ENCODE data around the gene FHIT.

FHIT gene

DNA sequence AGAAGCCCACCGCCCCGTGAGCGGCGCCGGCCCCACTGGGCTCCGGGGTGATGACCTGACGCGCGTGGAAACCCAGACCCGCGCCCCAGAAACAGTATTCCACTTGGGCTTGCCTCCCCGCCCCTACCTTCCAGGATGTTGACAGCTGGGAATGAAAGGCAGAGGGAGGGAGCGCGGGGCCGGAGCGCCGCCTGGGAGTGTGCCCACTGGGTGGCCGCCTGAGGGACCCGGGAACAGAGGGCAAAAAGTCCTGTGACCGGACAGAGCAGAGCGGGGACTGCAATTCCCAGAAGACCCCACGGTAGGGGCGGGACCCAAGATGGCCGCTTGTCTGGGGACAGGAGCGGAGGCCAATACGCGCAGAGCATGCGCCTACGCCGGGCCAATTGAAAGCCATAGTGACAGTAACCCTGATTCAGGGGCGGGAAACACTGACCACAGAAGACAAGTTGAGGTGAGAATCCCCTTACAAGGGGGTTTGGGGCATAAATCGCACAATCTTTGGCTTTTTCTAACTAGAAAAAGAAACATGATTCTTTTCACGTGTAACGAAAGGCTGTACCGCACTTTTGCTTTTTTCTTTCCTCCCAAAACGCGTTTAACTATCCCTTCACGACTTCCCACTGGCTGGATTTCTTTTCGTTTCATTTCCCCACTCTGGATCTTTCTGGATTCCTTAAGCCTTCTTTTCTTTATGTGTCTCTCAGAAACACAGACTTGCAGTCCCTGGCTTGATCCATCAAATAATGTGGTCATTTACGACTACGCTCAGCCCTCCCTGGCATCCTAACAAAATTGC lies at the start of gene FHIT:
FHIT (minus strand) TSS at position 279 of the 799 bp plus-strand sequence.
- peak; percentile 83 to 89 for DNase-seq

DNA sequence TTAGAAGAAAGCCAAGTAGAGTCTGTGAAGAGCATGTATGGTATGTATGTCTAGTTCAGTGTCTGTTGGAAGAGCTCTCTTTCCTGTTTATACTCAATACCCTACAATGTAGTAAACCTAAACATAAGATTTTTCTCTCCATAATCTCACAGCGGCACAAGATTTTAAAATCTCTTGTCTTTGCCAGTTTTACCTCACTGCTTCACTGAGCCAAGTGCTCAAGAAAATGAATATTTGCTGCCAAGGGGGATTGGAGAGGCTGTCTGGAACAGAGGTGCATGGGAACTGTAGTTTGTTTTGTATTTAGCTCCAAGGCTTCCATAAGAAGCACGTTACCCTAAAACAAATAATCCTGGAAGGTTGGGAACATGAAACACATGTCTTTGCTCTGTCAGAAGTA lies 49.5 kb upstream of the FHIT start:
- no peak for DNase-seq

DNA sequence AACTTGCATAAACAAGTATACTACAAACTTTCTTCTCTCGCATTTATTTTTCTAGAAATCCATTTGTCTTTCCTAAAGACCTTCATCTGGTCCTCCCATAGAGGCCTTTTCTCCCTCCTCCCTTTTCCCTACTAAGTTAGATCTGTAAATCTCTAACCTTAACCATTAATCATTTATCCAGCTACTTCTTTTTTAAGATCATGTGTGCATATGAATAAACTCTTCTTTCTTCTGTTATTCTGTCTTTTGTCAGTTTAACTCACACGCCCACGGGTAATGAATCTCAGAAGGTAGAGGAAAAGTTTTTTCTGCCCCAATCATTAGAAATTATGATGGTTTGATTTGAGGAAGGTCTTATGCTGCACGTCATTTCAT lies 48.7 kb upstream of the FHIT start:
- DNase-seq, result no peak

DNA sequence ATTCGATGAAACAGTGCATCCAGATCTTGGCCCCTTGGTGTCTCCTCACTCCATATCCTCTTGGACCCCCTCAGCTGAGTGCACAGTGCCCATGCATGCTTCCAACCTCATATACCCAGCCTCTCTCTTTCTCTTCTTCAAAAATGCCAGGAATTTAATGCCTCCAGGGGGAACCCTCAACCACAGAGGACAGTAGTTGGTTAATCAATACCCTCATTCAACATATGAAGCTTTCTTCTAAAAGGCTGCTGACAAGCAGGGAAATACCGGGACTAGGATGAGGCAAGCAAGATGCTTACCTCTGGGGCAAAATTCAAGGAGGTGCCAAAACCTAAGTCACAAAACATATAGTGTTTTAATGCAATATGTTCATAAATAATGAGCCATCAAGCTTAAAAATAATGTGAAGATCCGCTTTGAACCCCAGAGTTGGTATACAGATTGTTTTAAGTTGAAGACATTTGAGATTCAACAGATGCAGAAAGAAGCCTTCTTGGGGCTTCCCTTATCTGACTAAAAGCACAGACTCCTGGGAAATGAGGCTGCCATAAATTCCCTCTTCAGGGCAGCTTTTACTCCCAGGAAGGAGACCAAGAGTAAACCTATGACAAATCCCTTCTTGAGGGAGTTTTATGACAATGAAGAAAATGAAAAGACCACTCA lies 48.2 kb upstream of the FHIT start:
- no peak for DNase-seq

DNA sequence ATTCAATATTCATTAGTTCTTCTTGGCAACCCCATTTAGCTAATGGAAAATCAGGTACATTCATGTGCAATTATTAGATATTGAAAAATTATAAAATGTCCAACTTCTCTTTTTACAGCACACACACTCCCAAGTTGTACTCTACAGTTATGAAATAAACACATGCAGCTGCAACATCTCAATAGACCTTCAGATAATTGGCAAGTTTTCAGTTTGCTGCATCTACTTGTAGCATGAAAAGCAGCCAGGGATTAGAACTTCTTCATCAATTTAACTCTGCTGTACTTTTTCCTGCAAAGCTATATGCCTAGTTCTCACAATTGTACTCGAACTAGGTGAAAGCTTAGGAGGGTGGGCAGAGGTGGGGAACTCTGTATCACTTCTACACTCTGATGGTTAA lies 46.6 kb upstream of the FHIT start:
- DNase-seq, result no peak

DNA sequence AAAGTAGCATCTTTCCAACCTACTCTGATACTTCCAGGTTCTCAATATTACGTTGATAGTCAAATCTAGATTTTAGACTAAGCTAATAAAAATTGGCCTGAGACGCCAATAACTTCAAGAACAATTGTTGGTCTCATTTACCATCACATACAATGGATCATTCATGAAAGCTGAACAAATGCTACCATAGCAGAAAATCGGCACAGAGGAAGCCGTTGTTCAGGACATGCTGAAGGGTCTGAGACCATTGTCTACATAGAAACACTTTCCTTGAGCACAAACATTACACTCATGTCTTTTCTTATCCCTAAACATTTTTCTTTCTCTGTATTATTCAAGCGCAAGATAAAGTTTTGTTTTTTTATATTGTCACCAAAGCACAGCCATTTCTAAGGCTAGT lies 37.2 kb upstream of the FHIT start:
- no peak for DNase-seq

DNA sequence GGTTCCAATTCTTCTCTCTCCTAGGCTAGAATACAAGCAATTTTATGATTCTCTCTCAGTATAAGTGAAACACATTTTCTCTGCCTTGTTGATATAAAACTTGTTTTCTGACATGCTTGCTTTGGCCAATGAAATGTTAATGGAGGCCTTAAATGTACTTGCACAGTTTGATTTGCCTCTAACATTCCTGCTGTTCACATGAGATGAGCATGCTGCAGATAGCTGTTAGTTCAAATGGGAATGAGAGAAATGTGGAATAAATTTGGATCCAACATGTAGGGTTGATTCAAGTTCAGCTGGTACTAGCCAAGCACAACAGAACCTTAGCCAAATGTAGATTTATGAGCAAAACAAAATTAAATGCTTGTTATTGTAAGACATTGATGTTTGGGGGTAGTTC lies 32.6 kb upstream of the FHIT start:
- DNase-seq, result no peak

DNA sequence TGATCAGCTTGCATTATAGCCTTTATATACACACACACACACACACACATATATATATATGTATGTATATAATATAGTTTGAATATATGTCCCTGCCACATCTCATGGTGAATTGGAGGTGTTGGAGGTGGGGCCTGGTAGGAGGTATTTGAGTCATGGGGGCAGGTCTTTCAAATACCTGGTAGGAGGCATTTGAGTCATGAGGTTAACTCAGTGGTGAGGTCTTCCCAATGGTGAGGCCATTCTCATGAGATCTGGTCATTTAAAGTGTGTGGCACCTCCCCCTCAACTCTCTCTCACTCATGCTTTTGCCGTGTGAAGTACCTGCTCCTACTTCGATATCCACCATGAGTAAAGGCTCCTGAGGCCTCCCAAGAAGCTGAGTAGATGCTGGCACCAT lies 27.5 kb upstream of the FHIT start:
- no peak for DNase-seq

DNA sequence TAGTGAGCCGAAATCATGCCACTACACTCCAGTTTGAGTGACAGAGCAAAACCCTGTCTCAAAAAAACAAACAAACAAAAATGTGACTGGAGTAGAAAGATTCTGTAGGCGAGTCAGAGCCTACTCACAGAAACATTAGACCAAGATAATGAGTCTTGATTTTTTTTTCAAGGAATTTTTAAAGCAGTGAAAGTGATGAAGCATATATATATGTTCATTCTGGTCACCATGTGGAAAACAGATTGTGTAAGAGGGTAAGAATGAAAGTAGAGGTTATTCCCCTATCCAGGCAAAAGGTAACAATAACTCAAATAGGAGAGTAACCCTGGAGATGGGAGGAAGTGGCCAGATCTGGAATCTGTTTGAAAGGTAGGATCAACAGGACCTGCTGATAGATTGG lies 26.2 kb upstream of the FHIT start:
- DNase-seq, result no peak

DNA sequence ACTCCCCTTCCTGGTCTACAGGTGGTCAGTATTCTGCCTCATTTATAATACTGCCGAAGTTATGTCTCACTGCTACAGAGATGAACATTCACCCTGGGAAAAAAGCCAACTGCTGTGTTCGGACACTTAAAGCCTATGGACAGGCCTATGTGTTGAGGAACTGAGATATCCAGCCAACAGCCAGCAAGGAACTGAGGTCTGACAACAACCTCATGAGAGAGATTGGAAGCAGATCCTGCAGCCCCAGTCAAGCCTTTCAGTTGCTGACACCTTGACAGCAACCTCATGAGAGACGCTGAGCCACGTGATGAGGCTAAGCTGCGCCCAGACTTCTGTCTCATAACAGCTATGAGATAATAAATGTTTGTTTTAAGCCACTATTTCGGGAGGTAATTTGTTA lies 18.2 kb upstream of the FHIT start:
- DNase-seq, result no peak

DNA sequence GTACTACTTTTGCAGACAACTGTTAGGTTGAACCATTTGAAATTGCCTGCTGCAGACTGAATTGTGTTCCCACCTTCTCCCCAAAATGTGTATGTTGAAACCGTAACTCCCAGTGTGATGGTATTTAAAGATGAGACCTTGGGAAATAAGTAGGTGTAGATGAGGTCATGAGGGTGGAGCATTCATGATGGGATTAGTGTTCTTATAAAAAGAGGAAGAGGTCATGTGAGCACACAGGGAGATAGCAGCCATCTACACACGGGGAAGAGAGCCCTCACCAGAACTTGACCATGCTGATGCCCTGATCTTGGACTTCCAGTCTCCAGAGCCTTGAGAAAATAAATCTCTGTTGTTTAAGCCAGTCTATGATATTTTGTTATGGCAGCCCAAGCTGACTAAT lies 17.4 kb upstream of the FHIT start:
- no peak for DNase-seq

DNA sequence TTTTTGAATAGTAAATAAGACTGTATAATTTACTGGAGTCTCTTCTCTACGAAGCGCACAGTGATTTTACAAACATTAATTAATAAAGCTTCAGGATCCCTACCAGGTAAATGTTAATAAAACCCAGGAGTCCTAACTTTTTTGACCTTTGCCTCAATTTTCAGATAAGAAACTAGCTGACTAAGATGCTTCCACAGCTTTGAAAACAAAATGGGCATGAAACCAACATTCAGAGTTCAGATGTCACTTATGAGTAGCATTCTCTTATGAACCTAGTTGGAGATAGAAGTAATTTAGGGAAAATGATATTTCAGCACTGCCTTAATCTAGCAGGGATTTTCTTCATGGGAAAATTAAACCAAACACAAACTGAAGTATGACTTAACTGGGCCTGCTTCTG lies 13.0 kb upstream of the FHIT start:
- DNase-seq, result no peak

DNA sequence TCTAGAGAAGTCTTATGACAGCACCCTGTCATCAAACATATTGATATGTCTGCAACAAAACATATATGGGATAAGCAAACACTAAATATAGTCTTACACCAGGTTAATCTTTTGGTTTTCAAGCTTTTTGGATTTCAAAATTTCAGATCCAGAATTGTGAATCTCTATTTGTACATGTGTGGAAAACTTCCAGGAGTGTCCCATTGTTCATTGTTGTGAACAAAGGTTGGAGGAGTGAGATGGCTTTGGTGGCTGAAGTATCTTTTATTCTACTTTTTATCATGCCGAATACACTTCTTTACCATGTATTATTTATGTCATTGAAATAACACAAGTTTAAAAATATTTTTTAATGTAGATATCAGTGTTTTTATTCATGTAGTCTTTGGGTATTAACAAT lies 5.9 kb upstream of the FHIT start:
- DNase-seq, result no peak

DNA sequence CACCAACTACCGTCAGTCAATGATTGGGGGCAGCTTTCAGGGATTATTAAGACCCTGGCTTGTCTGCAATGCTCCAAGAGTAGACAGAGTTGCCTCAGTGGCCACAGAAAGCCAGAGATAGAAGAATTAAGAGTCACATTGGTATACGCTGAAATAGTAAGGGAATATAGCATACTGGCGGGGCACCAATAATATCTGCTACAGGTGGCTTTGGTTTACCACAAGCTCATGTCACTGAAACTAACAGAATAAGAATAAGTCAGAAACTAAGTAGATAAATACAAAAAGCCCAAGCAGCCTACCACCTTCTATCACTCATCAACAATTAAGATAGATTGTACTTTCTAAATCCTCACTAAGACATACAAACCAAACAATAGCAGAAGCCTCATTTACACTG lies 2.5 kb upstream of the FHIT start:
- DNase-seq, result no peak

DNA sequence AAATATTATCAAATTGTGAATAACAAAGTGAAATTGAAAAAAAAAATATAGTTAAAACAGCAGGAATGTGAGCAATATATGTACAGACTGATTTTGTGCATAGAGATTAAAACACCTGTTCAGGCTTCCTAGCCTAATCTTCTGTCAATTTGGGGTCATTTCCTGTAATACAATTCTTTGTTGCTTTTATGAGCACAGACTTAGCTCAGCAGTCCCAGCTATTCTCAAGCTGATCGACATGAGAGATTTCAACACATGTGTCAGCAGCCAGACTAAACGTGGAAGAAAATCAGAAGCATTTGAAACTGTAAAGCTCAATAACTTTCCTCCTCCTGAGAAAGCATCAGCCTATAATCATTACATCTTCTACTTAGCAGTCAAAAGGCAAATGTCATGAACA lies 1.6 kb upstream of the FHIT start:
- no peak for DNase-seq

DNA sequence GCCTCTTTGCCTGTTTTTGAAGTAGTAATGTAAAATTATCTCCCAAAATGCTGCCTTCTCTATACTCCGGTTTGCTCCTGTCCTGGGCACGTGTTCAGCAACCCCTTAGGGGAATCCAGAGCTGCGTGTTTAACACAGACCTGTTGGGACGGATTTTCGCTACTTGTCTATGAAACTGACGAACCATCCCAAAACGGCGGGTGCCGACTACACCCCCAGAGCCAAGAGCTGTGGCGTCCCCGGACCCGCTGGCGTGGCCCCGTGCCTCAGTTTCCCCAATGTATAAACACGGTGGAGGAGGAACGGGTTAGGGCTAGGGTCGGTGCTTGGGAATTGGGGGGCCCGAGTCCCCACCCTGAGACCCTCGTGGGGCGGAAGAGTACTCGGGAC lies 473 bp downstream of the FHIT start:
- peak; percentile 2 to 4 for DNase-seq

DNA sequence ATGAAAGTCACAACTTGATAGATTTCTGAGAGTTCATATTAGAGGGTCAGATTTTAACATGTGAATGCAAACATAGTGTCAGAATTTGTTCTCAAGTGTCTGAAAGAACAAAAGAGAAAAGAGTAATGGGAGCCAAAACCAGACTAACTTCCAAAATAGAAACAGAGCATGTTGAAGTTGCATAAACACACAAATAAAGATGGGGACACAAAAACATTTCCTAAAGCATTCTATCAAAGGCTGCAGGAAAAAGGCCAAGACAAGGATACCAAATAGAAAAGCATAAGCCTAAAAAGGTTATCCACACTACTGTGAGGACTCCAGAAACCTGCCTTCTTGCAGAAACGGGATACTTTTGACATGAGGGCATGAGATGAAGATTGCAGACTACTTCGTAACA lies 2.8 kb downstream of the FHIT start:
- DNase-seq, result no peak

DNA sequence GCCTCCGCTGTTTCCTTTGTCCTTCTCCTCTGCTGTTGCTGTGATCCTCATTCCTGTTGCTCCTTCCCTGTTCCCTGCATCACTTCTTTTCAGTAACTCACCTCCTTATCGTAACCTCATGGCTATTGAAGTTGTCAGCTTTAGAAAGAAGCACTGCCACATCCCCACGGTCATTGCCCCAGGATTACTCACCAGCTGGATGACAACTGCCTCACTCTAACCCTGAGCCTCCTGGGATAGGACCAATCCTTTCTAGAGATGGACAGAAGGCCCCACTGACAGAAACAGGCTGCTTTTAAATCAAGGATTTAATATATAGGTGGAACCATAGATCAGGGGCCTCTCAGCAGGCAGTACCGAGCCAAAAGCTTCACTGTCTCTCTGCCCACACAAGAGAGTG lies 4.1 kb downstream of the FHIT start:
- DNase-seq, result no peak

DNA sequence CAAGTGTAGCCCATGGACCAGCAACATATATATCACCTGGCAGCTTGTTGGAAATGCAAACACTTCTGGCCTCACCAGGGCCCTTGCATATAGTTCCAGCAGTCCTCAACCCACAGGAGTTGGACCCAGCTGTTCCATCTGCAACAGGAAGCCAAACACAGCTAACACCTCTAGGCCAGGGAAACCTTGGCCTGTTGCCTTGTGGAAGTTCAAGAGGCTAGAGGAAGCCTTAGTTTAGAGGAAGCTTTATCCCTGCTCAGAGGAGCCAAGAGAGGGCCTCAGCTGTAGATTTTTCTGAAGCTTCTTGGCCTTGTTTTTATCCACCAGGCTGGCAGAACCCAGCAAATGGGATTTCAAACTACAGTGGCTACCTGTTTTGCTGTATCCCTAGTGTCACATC lies 11.4 kb downstream of the FHIT start:
- no peak for DNase-seq

DNA sequence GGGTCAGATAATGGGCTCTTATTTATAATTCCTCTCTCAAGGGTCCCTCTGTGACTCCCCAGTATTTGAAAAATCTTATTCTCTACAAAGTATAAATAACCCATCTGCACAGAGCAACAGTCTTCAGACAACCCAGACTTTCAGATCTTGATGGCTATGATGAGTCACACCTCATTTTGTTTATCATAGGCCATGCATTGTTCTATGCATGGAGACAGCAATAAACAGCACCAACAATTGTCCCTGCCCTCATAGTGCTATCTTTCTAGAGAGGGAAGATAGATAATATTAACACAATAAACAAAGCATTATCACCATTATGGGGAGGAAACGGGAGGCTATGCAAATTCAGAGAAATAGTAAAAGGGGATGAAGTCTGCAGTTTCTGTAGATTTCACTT lies 13.4 kb downstream of the FHIT start:
- no peak for DNase-seq

DNA sequence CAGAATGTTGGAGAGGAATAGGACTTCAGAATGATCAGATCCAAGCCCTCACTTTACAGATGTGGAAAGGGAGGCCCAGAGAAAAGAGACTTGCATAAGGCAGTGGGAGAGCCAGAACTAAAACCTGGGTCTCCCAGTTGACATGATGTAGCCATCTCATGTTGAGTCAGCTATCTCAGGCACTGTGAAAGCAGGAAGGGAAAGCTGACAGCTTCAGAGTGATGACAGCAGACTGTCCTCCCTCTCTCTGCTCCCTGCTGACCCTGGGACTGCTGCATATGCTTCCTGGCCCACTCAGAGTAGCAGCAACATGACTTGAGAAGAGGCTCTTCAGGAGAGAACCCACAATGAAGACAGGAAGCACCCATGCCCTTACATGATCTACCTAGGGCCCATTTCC lies 14.7 kb downstream of the FHIT start:
- DNase-seq, result no peak

DNA sequence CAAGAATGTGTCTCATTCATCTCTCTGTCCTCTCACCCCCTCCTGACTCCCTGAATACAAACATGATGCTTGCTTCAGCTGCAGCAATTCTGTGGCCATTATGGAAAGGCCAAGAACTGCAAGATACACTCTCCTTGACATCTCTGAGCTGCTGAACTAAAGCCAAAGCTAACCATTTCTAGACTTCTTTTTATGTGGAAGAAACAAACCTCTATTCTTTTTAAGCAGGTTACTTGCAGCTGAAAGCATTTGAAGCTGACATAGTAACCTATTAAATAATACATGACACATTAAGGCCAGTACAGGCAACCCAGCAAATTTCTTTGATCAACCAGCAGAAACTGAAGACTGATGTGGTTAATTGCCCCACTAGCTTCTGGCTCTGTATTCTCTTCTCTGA lies 17.5 kb downstream of the FHIT start:
- no peak for DNase-seq

DNA sequence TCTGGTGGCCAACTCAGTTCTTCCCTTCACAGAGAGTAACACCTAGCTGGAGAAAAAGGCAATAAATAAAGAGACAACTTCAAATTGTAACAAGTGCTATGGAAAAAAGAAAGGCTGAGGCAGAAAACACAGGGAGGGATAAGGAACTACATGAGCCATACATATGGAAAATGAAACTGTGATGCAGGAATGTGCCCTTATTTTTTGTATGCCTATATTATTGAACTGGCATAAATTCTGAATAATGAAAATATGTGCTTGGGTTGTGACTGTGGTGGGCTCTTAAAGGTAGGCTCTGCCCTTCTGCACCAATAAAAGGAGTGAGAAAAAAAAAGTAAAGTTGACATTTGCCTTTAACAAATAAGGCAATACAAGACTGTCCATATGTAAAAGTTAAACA lies 19.6 kb downstream of the FHIT start:
- DNase-seq, result no peak

DNA sequence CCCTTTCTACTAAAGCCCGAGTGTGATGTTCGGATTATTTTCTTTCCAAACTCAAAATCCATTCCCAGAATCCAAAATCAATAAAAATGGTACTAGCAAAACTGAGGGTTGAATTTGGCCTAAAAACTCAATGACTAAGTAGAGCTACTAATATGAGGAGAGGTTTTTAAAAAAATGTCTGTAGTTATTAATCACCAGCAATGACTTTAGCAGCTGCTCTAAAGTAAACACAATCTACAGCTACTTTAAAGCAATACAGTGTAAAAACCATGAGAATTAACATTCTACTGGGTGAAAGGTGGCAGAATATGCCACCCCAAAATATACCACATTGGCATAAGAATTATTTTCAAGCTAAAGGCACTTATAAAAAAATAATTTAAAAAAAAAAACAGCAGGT lies 23.5 kb downstream of the FHIT start:
- no peak for DNase-seq

DNA sequence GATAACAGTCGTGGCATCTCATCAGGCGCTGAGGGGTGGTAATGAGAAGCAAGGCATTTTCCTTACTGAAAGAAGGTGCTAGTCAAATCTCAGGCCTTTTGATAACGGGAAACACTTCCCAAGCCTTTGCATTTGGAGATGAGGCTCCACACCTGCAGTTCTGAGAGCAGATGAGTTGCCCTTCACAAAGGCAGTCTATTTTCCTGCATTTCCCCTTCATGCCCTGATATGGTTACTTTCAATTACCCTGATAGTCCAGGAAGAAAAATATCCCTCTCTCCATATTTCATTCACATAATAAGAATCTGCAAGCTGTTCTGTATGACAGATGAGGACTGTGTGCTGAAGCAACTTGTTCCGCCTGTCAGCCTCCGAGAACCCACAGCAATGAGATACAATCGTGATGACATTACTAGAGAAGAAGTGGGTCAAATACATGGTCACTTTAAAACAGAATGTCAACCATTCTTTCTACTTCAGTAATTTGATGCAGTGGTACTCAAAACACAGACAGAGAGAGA lies 25.0 kb downstream of the FHIT start:
- DNase-seq, result no peak

All from activated CD4-positive, alpha-beta T cell treated with anti-CD3 and anti-CD28 coated beads for 4 hours (primary cell).